Measurements from ENCODE around the gene TMEM109.

The TMEM109 gene

DNA sequence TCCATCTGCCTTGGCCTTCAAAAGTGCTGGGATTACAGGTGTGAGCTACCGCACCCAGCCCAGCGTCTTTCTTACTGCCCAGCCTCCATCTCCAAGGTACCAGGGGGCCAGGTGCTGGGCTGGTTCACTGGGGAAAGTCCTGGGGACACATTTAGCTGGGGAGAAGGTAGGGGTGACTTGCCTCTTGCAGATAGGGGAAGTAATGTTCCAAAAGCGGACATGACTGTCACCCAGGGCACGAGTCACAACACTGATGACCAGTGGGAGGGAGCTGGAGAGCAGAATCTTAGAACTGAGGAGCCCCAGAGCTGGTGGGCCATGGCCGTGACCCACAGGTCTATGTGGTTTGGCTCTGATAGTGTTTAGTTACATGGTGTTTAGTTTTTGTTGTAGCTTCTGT is 40.5 kb downstream of the TMEM109 start:
- Histone ChIP-seq H3K9me3 (no peaks in the 10 kb centered on the region), H3K36me3 (no peaks in the 10 kb centered on the region), H3K4me1 (no peaks in the 10 kb centered on the region), H3K27me3 (no peaks in the 10 kb centered on the region), H3K4me3 (ENCODE audit: low read depth, low read length) (no peak overlapping the region)
- TF ChIP-seq, protein P1, sequence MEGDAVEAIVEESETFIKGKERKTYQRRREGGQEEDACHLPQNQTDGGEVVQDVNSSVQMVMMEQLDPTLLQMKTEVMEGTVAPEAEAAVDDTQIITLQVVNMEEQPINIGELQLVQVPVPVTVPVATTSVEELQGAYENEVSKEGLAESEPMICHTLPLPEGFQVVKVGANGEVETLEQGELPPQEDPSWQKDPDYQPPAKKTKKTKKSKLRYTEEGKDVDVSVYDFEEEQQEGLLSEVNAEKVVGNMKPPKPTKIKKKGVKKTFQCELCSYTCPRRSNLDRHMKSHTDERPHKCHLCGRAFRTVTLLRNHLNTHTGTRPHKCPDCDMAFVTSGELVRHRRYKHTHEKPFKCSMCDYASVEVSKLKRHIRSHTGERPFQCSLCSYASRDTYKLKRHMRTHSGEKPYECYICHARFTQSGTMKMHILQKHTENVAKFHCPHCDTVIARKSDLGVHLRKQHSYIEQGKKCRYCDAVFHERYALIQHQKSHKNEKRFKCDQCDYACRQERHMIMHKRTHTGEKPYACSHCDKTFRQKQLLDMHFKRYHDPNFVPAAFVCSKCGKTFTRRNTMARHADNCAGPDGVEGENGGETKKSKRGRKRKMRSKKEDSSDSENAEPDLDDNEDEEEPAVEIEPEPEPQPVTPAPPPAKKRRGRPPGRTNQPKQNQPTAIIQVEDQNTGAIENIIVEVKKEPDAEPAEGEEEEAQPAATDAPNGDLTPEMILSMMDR (IDR thresholded peaks at IDR 0.05; ENCODE audit: low read depth, low read length), result no peak
- no peak for DNase-seq

- no peaks in the 10 kb centered on the region for H3K36me3 ChIP-seq
- no peak overlapping the region for H3K4me3 ChIP-seq (ENCODE audit: low read depth, low read length)
- no peaks in the 10 kb centered on the region for H3K4me1 ChIP-seq
- H3K9me3 ChIP-seq, result no peaks in the 10 kb centered on the region
- no peaks in the 10 kb centered on the region for H3K27me3 ChIP-seq
- TF ChIP-seq, protein P1 (IDR thresholded peaks at IDR 0.05; ENCODE audit: low read depth, low read length), result no peak
- DNase-seq, result no peak
Observed at GRCh38 chr11:60955571-60955970, 41.6 kb downstream of the TMEM109 start.

DNA sequence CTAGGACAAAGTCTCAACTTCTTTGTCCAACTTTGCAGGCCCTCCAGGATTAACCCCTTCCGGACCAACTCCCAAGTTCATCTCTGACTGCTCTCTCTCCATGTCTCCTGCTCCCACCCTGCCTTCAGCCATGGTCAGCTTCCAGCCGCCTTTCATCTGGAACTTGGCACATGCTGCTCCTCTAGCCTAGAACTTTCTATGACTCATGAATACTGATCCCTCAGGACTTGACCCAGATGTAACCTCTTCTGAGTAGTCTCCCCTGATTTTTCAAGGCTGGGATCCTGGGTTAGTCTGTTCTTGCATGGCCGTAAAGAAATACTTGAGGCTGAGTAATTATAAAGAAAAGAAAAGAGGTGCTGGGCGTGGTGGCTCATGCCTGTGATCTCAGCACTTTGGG is 43.2 kb downstream of the TMEM109 start:
- TF ChIP-seq, protein P1 (IDR thresholded peaks at IDR 0.05; ENCODE audit: low read depth, low read length), result no peak
- Histone ChIP-seq H3K9me3 (no peaks in the 10 kb centered on the region), H3K36me3 (no peaks in the 10 kb centered on the region), H3K4me1 (no peaks in the 10 kb centered on the region), H3K27me3 (no peaks in the 10 kb centered on the region), H3K4me3 (ENCODE audit: low read depth, low read length) (no peak overlapping the region)
- no peak for DNase-seq

DNA sequence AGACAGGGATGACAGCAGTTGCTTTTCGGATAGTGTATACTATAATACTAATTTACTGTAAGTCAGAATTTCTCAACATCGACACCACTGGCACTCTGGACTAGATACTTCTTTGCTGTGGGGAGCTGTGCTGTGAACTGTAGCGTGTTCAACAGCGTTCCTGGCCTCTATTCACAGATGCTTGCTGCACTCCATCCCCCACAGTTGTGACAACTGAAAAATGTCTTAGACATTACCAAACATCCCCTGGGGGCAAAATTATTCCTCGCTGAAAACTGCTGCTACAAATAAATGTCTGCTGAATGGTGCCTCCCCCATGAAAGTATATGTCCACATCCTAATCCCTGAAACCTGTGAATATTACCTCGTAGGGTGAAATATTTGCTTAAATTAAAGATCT is 45.5 kb downstream of the TMEM109 start:
- TF ChIP-seq, protein P1 (IDR thresholded peaks at IDR 0.05; ENCODE audit: low read depth, low read length), result no peak
- no peaks in the 10 kb centered on the region for H3K36me3 ChIP-seq
- no peaks in the 10 kb centered on the region for H3K9me3 ChIP-seq
- no peak for DNase-seq
- no peak overlapping the region for H3K4me3 ChIP-seq (ENCODE audit: low read depth, low read length)
- no peaks in the 10 kb centered on the region for H3K27me3 ChIP-seq
- H3K4me1 ChIP-seq, result no peaks in the 10 kb centered on the region

- DNase-seq, result no peak
- Histone ChIP-seq H3K27me3 (no peaks in the 10 kb centered on the region), H3K4me1 (no peaks in the 10 kb centered on the region), H3K4me3 (ENCODE audit: low read depth, low read length) (no peak overlapping the region), H3K36me3 (no peaks in the 10 kb centered on the region), H3K9me3 (no peaks in the 10 kb centered on the region)
- TF ChIP-seq, protein P1 (IDR thresholded peaks at IDR 0.05; ENCODE audit: low read depth, low read length), result no peak
Observed at GRCh38 chr11:60960405-60960804, 46.4 kb downstream of the TMEM109 start.

GRCh38 chr11:60964801-60965200 is 50.8 kb downstream of the TMEM109 start:
- no peak overlapping the region for H3K4me3 ChIP-seq (ENCODE audit: low read depth, low read length)
- no peaks in the 10 kb centered on the region for H3K27me3 ChIP-seq
- DNase-seq, result no peak
- H3K36me3 ChIP-seq, result no peaks in the 10 kb centered on the region
- no peaks in the 10 kb centered on the region for H3K4me1 ChIP-seq
- TF ChIP-seq, protein P1 (IDR thresholded peaks at IDR 0.05; ENCODE audit: low read depth, low read length), result no peak
- no peaks in the 10 kb centered on the region for H3K9me3 ChIP-seq
